D721Med (cell line): ENCODE measurements around the gene RAPGEF1.
"Not testable (repeated sequence)": the region's sequence is repeated elsewhere in the genome, so short reads cannot be mapped to it uniquely, and the experiment has no call there.

Source experiments
- DNase-seq: peaks from one replicate; pipeline ENCODE4 v3.0.0; 2011; ENCODE audit warnings: low spot score; ENCODE audit not compliant: insufficient read length
- FAIRE-seq: peaks from 2 replicates; lab custom pipeline; 2011; peaks lifted over from hg19 to GRCh38; lab: Jason Lieb, UNC
- TF ChIP-seq, protein P1 (sequence below): IDR thresholded peaks from 2 replicates; pipeline ENCODE4 v1.5.1; 2012; ENCODE audit warnings: mild to moderate bottlenecking, control low read depth; ENCODE audit not compliant: insufficient read depth; ENCODE audit errors: missing control alignments

Gene RAPGEF1

DNA sequence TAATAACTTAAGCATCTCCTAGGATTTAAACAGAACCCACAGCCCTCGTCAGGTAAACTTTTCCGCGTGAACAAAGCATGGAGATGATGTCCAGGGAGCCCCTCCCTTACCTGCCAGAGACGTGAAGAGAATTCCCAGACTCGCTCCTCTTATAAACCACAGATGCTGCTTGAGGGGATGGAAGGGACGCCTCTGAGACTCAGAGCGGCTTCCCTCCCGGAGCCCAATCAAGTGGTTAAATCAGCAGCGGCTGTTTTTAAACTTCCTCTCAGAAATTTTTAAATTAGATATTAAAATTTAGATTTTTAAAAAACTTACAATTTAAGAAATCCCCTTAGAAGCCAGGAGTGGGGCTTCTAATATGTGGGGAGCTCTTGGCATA is 71.8 kb downstream of the RAPGEF1 start:
- DNase-seq (no peak), FAIRE-seq (no peak)
- TF ChIP-seq, protein P1, sequence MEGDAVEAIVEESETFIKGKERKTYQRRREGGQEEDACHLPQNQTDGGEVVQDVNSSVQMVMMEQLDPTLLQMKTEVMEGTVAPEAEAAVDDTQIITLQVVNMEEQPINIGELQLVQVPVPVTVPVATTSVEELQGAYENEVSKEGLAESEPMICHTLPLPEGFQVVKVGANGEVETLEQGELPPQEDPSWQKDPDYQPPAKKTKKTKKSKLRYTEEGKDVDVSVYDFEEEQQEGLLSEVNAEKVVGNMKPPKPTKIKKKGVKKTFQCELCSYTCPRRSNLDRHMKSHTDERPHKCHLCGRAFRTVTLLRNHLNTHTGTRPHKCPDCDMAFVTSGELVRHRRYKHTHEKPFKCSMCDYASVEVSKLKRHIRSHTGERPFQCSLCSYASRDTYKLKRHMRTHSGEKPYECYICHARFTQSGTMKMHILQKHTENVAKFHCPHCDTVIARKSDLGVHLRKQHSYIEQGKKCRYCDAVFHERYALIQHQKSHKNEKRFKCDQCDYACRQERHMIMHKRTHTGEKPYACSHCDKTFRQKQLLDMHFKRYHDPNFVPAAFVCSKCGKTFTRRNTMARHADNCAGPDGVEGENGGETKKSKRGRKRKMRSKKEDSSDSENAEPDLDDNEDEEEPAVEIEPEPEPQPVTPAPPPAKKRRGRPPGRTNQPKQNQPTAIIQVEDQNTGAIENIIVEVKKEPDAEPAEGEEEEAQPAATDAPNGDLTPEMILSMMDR: no peak

DNA sequence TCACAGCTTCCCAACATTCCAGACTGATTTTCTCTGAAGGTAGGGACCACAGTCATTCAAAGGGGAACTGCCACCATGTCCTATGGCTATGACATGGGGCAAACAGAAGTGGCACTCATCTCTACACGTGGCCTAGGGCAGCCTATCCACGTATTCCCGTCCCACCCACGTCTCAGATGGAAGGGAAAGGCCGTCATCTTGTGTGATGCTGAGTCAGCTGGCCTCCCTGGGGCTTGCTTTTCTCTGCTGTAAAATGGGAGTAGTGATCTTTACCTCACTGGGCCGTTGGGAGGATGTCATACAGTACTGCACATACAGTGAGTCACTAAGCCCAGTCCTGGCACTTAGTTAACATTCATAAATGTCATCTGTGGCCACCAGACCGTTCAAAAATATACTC is 72.3 kb downstream of the RAPGEF1 start:
- TF ChIP-seq, protein P1: no peak
- no peak for DNase-seq
- FAIRE-seq: no peak

DNA sequence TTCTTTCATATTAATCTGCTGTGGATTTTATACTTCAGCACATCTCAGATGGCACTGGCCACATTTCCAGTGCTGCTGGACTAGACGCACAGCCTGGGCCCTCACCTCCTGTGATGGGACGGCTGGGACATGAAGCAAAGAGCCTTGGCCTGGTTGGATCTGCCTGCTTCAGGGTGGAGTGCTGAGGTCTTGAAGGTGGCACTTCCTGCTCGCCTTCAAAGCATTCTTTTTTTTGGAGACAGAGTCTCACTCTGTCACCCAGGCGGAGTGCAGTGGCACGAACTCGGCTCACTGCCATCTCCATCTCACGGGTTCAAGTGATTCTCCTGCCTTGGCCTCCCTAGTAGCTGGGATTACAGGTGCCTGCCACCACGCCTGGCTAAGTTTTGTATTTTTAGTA is 73.1 kb downstream of the RAPGEF1 start:
- TF ChIP-seq, protein P1: no peak
- FAIRE-seq: no peak
- DNase-seq: no peak

DNA sequence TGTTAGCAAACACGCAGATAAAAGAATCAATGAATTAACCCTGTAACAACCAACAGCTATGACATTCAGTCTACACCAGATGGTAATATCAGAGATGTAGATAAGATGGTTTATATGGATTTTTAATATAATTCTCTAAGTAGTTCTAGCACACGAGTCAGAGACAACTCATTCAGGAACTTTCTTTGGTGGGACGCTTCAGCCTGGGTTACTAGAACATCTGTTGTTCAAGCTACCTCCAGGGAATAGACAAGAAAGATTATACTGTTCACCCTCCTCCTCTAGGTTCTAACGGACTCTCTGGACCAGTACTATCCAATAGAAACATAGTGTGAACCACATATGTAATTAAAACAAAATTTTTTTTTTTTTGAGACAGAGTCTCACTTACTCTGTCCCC is 73.8 kb downstream of the RAPGEF1 start:
- DNase-seq (no peak), FAIRE-seq (no peak)
- TF ChIP-seq, protein P1: no peak

DNA sequence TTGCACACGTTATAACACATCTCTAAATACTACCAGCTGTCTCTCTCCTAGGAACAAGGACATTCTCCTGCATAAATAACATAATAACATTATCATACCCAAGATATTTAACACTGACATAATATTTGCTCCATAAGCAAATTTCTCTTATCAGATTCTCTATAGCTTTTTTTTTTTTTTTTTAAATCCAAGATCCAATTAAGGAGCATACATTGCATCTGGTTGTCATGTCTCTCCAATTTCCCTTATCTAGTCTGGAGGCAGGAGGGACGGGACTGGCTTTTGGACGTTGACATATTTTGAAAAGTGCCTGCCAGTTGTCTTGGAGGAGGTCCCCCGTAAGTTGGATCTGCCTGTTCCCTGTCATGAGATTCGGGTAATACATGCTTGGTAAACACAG is 76.6 kb downstream of the RAPGEF1 start:
- TF ChIP-seq, protein P1: no peak
- no peak for FAIRE-seq
- DNase-seq: no peak

DNA sequence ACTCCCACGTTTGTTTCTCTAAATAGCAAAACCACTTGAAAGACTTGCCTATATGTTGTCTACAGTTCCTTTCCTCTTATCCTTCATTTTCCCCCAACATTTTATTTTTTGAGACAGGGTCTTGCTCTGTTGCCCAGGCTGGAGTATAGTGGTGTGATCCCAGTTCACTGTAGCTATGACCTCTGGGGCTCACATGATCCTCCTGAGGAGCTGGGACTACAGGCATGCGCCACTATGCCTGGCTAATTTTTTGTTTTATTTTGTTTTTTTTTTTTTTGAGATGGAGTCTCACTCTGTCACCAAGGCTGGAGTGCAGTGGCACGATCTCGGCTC is 77.6 kb downstream of the RAPGEF1 start:
- DNase-seq, FAIRE-seq: not testable (repeated sequence)

DNA sequence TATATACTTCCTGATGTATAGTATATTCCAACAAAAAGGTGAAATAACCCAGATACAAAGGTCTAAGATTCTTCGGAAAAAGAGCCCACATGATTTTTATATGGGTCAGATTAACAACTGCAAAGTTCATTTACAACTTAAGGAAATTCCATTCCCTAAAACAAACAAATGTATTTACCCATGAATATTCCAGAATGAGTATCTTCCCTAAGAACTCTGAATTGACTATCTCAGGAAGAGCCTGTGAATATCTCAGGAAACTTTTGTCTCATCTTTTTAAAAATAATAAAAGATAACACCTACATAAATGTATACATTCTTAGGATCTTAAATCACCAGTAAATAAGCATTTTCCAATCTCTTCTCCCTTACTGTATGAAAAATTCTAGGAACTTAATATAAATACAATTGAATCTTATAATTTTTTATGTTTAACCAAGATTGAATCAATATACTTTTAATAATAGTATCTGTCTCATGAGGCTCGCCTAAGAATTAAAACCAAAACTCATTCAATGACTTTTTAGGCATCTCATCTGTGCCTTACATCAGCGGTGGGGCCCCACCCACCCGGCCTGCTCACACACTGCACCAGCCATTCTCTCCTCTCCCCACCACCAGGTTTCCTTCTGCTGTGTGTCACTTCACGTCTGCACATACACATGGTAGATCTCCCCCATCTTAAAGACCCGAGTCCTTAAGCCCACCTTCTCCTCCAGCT is 78.1 kb downstream of the RAPGEF1 start:
- FAIRE-seq (no peak), DNase-seq (no peak)
- TF ChIP-seq, protein P1: no peak
